ENCODE measurements around the gene CDKN2B-AS1. TPM values are rescaled to one million over a fixed set of nuclear protein-coding genes. Genes with fewer than 3 reads are reported as not detected.

The CDKN2B-AS1 gene
- not detected in 5 replicates for total RNA-seq (2022; extraction: Qiagen RNA extraction; ENCODE audit: low read depth)

DNA sequence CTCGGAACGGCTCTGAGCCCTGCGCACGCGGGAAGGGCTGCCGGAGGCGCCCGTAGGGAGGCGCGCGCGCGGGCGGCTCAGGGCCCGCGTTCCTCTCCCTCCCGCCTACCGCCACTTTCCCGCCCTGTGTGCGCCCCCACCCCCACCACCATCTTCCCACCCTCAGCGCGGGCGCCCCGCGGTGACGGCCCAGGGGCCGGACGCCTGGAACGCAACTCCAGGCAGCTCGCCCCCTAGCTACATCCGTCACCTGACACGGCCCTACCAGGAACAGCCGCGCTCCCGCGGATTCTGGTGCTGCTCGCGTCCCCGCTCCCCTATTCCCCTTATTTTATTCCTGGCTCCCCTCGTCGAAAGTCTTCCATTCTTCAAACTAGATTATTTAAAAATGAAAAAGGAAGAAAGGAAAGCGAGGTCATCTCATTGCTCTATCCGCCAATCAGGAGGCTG is at the start of gene CDKN2B-AS1:
CDKN2B-AS1 (plus strand) TSS at position 236 of the 450 bp plus-strand sequence.

DNA sequence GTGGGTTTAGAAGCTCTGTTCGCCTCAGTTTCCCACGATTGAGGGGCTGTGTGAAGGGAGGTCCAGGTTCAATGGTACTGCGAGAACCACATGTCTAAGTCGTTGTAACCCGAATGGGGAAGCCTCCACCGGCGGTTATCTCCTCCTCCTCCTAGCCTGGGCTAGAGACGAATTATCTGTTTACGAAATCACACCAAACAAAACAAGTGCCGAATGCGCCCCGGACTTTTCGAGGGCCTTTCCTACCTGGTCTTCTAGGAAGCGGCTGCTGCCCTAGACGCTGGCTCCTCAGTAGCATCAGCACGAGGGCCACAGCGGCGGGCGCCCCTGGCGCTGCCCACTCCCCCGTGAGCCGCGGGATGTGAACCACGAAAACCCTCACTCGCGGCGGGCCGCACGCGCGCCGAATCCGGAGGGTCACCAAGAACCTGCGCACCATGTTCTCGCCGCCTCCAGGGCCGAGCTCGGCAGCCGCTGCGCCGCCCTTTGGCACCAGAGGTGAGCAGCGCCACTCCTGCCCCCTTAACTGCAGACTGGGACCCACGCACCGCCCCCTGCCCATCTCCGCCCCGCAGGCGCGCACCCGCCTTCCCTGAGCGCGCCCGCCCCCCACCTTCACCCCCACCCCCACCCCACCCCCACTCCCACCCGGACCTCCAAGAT is 567 bp upstream of the CDKN2B-AS1 start, which contains the start of gene CDKN2A:
CDKN2A (minus strand) TSS at position 500 of the 663 bp plus-strand sequence.

DNA sequence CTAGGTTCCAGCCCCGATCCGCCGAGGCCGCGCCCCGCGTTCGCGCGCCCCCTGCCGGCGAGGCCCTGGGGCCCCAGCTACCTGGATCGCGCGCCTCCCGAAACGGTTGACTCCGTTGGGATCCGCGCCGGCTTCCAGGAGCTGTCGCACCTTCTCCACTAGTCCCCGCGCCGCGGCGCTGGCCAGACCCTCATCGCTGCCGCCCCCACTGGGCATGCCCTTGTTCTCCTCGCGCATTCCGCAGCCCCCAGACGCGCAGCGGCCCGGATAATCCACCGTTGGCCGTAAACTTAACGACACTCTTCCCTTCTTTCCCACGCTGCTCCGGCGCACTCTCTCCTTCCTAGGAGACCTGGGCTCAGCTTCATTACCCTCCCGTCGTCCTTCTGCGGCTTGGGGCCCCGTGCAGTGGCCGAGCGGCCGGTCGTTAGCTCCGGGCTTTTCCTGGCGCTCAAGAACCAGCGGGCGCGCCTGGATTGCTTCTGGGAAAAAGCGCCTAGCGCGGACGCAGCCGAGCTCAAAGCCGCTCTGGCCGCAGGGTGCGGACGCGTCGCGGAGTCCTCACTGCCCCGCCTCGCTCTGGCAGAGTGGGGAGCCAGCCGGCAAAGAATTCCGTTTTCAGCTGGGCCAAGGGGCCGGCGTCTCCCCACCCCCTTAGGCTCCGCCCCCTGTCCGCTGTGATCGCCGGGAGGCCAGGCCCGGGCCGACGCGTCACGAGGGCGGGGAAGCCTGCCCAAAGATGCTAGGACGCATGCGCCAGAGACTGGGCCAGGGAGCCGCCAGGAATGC is 14.3 kb downstream of the CDKN2B-AS1 start, which contains the start of gene CDKN2B:
CDKN2B (minus strand) TSS at position 589 of the 789 bp plus-strand sequence; CDS start at position 237, 352 bp downstream.

Other genes with a start within 250 kb of the CDKN2B-AS1 start
- 8.1 to 22.6 TPM (median 12.7 TPM) in 5 replicates for gene MTAP, start 192.2 kb upstream of the CDKN2B-AS1 start, total RNA-seq (2022; extraction: Qiagen RNA extraction; ENCODE audit: low read depth)
- gene CDKN2A, start 399 bp upstream of the CDKN2B-AS1 start, total RNA-seq (2022; extraction: Qiagen RNA extraction; ENCODE audit: low read depth): 0.19 TPM in 1 of 5 replicates, not detected in the others
- not detected in 5 replicates for gene CDKN2B, start 14.5 kb downstream of the CDKN2B-AS1 start, total RNA-seq (2022; extraction: Qiagen RNA extraction; ENCODE audit: low read depth)